Measurements from ENCODE around the gene RNU6-9.

- TF ChIP-seq CTCF (IDR thresholded peaks at IDR 0.05) (no peak), EZH2 (IDR thresholded peaks at IDR 0.05; ENCODE audit: borderline replicate concordance, insufficient read depth, low read depth, low read length, poor library complexity, severe bottlenecking) (no peak)
These were observed 47.5 kb downstream of the RNU6-9 start for GRCh38 chr19:940591-941291.

Measured in B cell (primary cell).